Ascending aorta (tissue), 2 donors: ENCODE measurements around the gene CENATAC. TPM values are rescaled to one million over a fixed set of nuclear protein-coding genes. Genes with fewer than 3 reads are reported as not detected.
A peak's percentile ranks its signal among the peaks of the same experiment; 100 is the strongest.

ENCODE experiments used
- DNase-seq, 2 donors: peaks; one replicate each; pipeline ENCODE4 v3.0.0-alpha.2; 2019; ENCODE audit warnings: low spot score in 2 of 2
- H3K27ac ChIP-seq, 2 donors: fragments of 200-600 bp; sonication (generic); one replicate each; pipeline ENCODE4 v1.5.1; 2016 to 2017; ENCODE audit warnings: mild to moderate bottlenecking in 1 of 2
- H3K27me3 ChIP-seq: fragments of 200-600 bp; sonication (generic); one replicate; pipeline ENCODE4 v1.5.1; 2017
- H3K36me3 ChIP-seq, 2 donors: fragments of 200-600 bp; sonication (generic); one replicate each; pipeline ENCODE4 v1.5.1; 2016
- H3K4me1 ChIP-seq, 2 donors: fragments of 200-600 bp; sonication (generic); one replicate each; pipeline ENCODE4 v1.5.1; 2016 to 2017; ENCODE audit warnings: mild to moderate bottlenecking in 1 of 2
- H3K4me3 ChIP-seq, 2 donors: fragments of 200-600 bp; sonication (generic); one replicate each; pipeline ENCODE4 v1.5.1; 2016 to 2017; ENCODE audit warnings: mild to moderate bottlenecking in 1 of 2
- H3K9me3 ChIP-seq, 2 donors: fragments of 200-600 bp; sonication (generic); one replicate each; pipeline ENCODE4 v1.5.1; 2016
- intact Hi-C: fragments of 100-400 bp; cut with DNase I; formaldehyde crosslinking; loops from one replicate; pipeline ENCODE4 v1.15.1; 2023
- total RNA-seq: library from RNA; depleted of rRNA; stranded (reverse); fragments of >200 nt; gene quantifications from one replicate; pipeline ENCODE4 v1.1.0, GENCODE V29; 2016
- TF ChIP-seq, protein P1 (sequence below), 3 experiments: fragments of 200-600 bp in 2 of 3; fragments of 450-650 bp in 1 of 3; sonication (generic) in 2 of 3; IDR thresholded peaks; one replicate each; pipeline ENCODE4 v1.5.1; 2016 to 2019; ENCODE audit warnings: antibody characterized with exemption in 3 of 3, mild to moderate bottlenecking in 1 of 3, moderate library complexity in 1 of 3

Gene CENATAC
- total RNA-seq, 1 donor from 2014 or later: 67.7 TPM

GRCh38 chr11:119021631-119022030, 23.7 kb downstream of the CENATAC start:
- intact Hi-C loops: no loop called here
- no peaks in the 10 kb centered on the region for H3K9me3 ChIP-seq
- TF ChIP-seq, protein P1, sequence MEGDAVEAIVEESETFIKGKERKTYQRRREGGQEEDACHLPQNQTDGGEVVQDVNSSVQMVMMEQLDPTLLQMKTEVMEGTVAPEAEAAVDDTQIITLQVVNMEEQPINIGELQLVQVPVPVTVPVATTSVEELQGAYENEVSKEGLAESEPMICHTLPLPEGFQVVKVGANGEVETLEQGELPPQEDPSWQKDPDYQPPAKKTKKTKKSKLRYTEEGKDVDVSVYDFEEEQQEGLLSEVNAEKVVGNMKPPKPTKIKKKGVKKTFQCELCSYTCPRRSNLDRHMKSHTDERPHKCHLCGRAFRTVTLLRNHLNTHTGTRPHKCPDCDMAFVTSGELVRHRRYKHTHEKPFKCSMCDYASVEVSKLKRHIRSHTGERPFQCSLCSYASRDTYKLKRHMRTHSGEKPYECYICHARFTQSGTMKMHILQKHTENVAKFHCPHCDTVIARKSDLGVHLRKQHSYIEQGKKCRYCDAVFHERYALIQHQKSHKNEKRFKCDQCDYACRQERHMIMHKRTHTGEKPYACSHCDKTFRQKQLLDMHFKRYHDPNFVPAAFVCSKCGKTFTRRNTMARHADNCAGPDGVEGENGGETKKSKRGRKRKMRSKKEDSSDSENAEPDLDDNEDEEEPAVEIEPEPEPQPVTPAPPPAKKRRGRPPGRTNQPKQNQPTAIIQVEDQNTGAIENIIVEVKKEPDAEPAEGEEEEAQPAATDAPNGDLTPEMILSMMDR (IDR thresholded peaks at IDR 0.05): no peak
- no peaks in the 10 kb centered on the region for H3K27me3 ChIP-seq
- H3K4me3 ChIP-seq: no peak overlapping the region
- H3K4me1 ChIP-seq: peaks cover 6 to 22% of the 10 kb centered on the region in 2 donors
- DNase-seq: no peak
- H3K36me3 ChIP-seq: peaks cover 9 to 45% of the 10 kb centered on the region in 2 donors
- no peak overlapping the region for H3K27ac ChIP-seq

DNA sequence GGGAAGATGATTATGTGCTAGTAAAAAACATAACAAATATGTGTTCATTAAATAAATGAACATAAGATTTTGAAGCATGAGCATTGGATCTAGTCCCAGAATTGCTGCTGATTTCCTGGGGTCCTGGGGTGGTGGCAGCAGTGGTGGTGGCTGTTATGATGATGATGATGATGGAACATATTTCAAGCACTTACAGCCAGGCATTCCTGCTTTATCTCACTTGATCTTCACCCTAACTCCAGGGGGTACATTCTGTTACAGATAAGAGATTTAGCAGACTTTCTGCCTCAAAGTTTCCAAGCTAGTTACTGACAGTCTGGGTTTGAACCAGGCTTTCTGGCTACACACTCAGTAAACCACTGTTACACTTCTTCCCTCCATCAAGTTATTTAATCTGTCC, 25.8 kb downstream of the CENATAC start:
- intact Hi-C loops: no loop called here
- Histone ChIP-seq H3K27ac (no peak overlapping the region), H3K36me3 (peaks cover 9 to 43% of the 10 kb centered on the region in 2 donors), H3K4me3 (no peak overlapping the region), H3K27me3 (no peaks in the 10 kb centered on the region), H3K4me1 (peaks cover 0 to 17% of the 10 kb centered on the region in 2 donors), H3K9me3 (no peaks in the 10 kb centered on the region)
- no peak for DNase-seq
- TF ChIP-seq, protein P1 (IDR thresholded peaks at IDR 0.05): no peak

GRCh38 chr11:119024430-119025098, 26.6 kb downstream of the CENATAC start:
- Histone ChIP-seq H3K4me1 (peaks cover 0 to 16% of the 10 kb centered on the region in 2 donors), H3K36me3 (peaks cover 9 to 43% of the 10 kb centered on the region in 2 donors), H3K27me3 (no peaks in the 10 kb centered on the region), H3K27ac (peak overlapping the region; percentile 0 to 48), H3K4me3 (no peak overlapping the region), H3K9me3 (no peaks in the 10 kb centered on the region)
- intact Hi-C loops: no loop called here
- no peak for DNase-seq
- TF ChIP-seq, protein P1 (IDR thresholded peaks at IDR 0.05): no peak

DNA sequence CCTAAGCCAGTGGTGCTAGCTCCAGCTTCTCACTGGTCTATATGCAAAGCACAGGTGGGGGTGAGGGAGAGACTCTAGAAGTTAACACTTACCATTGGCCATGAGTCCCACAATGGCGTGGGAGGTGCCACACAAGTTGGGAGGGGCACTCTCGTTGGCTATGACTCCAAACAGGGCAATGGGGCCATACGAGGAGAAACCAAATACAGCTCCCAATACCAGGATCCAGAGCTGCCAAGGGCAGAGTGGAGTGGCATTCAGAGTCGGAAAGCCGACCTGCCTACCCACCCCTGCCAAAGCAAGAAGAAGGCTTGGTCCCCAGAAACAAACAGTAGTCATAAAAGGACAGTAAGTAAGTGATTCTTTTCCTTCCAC, 27.1 kb downstream of the CENATAC start:
- Histone ChIP-seq H3K4me1 (peaks cover 3 to 16% of the 10 kb centered on the region in 2 donors), H3K36me3 (peaks cover 9 to 43% of the 10 kb centered on the region in 2 donors), H3K27ac (peak overlapping the region; percentile 0 to 48), H3K4me3 (no peak overlapping the region), H3K27me3 (no peaks in the 10 kb centered on the region), H3K9me3 (no peaks in the 10 kb centered on the region)
- intact Hi-C loops: no loop called here
- no peak for DNase-seq
- TF ChIP-seq, protein P1 (IDR thresholded peaks at IDR 0.05): no peak

DNA sequence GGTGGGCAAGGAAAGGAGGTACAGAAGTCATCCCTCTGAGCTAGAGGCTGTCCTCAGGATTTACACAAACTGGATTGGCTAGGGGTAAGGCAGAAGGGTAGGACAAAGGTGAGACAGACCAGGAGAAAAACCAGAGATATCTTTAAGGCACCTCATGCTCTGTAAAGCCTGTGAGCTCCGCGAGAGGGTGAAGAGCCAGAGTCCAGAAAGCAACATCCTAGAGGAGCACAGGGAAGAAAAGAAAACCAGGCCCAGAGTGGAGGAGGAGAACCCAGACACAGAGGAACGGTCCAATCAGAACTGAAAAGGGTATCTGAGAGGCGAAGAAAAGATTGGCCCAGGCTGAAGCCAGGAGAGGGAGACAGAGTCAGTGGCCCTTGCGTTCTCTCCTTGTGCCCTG, 27.6 kb downstream of the CENATAC start:
- DNase-seq: no peak
- TF ChIP-seq, protein P1 (IDR thresholded peaks at IDR 0.05): no peak
- intact Hi-C loops: no loop called here
- H3K27me3 ChIP-seq: no peaks in the 10 kb centered on the region
- H3K9me3 ChIP-seq: no peaks in the 10 kb centered on the region
- H3K27ac ChIP-seq: peak overlapping the region; percentile 0 to 48
- H3K36me3 ChIP-seq: peaks cover 9 to 43% of the 10 kb centered on the region in 2 donors
- no peak overlapping the region for H3K4me3 ChIP-seq
- H3K4me1 ChIP-seq: peaks cover 5 to 12% of the 10 kb centered on the region in 2 donors
